22Rv1 (cell line): Measurements from ENCODE around the gene USP6NL.

Experiments used
- CTCF ChIP-seq: fragments of 450-650 bp; IDR thresholded peaks from 2 replicates; pipeline ENCODE4 v1.5.1; 2017; ENCODE audit warnings: mild to moderate bottlenecking
- ZFX ChIP-seq: fragments of 450-650 bp; IDR thresholded peaks from 2 replicates; pipeline ENCODE4 v1.6.1; 2017; ENCODE audit warnings: antibody characterized with exemption, borderline replicate concordance

- no peak for TF ChIP-seq CTCF
- TF ChIP-seq ZFX, result no peak
Measured at GRCh38 chr10:11642566-11642965, 31.1 kb upstream of the USP6NL start.
